Parathyroid adenoma (tissue), 2 donors: ENCODE data around the gene SLC35A4.

Experiments used
- H2AFZ ChIP-seq: fragments of 300-600 bp; sonication (generic); one replicate; pipeline ENCODE4 v1.7.0; 2017; ENCODE audit warnings: antibody characterized with exemption, mild to moderate bottlenecking
- H3K27ac ChIP-seq: fragments of 300-600 bp; sonication (generic); one replicate; pipeline ENCODE4 v1.7.0; 2017
- H3K27me3 ChIP-seq: fragments of 300-600 bp; sonication (generic); one replicate; pipeline ENCODE4 v1.7.0; 2017; ENCODE audit warnings: low read length; ENCODE audit not compliant: control insufficient read depth, insufficient read depth
- H3K36me3 ChIP-seq: fragments of 300-600 bp; sonication (generic); one replicate; pipeline ENCODE4 v1.7.0; 2017; ENCODE audit warnings: low read length; ENCODE audit not compliant: control insufficient read depth, insufficient read depth
- H3K4me1 ChIP-seq: fragments of 300-600 bp; sonication (generic); one replicate; pipeline ENCODE4 v1.7.0; 2017; ENCODE audit warnings: control low read depth
- H3K4me2 ChIP-seq: fragments of 300-600 bp; sonication (generic); one replicate; pipeline ENCODE4 v1.7.0; 2017; ENCODE audit warnings: low read length
- H3K4me3 ChIP-seq: fragments of 300-600 bp; sonication (generic); one replicate; pipeline ENCODE4 v1.7.0; 2017; ENCODE audit warnings: low read depth, low read length
- H3K79me2 ChIP-seq: fragments of 300-600 bp; sonication (generic); one replicate; pipeline ENCODE4 v1.7.0; 2017; ENCODE audit warnings: control low read depth
- H3K9ac ChIP-seq: fragments of 300-600 bp; sonication (generic); one replicate; pipeline ENCODE4 v1.7.0; 2017; ENCODE audit warnings: mild to moderate bottlenecking
- H3K9me3 ChIP-seq: fragments of 300-600 bp; sonication (generic); one replicate; pipeline ENCODE4 v1.7.0; 2017; ENCODE audit warnings: low read length; ENCODE audit not compliant: control insufficient read depth
- CTCF ChIP-seq: fragments of 300-600 bp; sonication (generic); IDR thresholded peaks from one replicate; pipeline ENCODE4 v1.7.0; 2017; ENCODE audit warnings: antibody characterized with exemption, mild to moderate bottlenecking
- donor health status: primary hyperparathyroidism.

Gene SLC35A4

GRCh38 chr5:140564196-140565023, at the start of gene SLC35A4, which contains the start of gene APBB3:
Gene SLC35A4 (plus strand): TSS chr5:140564828. CDS start chr5:140567170, 2,342 bp downstream.
Gene APBB3 (minus strand): TSS chr5:140564598. CDS start chr5:140564245, 353 bp downstream.
- Histone ChIP-seq H3K27me3 (no peaks in the 10 kb centered on the region), H2AFZ (peak within 1 kb of the TSS; percentile 88), H3K79me2 (no peaks in the 10 kb centered on the region), H3K9ac (peak within 1 kb of the TSS; percentile 50), H3K4me1 (peaks cover 19% of the 10 kb centered on the region), H3K36me3 (no peaks in the 10 kb centered on the region), H3K4me2 (peak within 1 kb of the TSS; percentile 82), H3K27ac (peak within 1 kb of the TSS; percentile 75), H3K4me3 (peak within 1 kb of the TSS; percentile 80), H3K9me3 (no peaks in the 10 kb centered on the region)
- TF ChIP-seq CTCF, result peak; percentile 3

- Histone ChIP-seq H3K9me3 (no peaks in the 10 kb centered on the region), H3K9ac (no peak overlapping the region), H3K27me3 (no peaks in the 10 kb centered on the region), H3K4me1 (peaks cover 6% of the 10 kb centered on the region), H3K4me2 (no peak overlapping the region), H3K79me2 (no peaks in the 10 kb centered on the region), H3K27ac (no peak overlapping the region), H3K36me3 (no peaks in the 10 kb centered on the region), H3K4me3 (no peak overlapping the region), H2AFZ (no peak overlapping the region)
- no peak for TF ChIP-seq CTCF
Observed at GRCh38 chr5:140524003-140524402, 40.6 kb upstream of the SLC35A4 start.

- Histone ChIP-seq H3K79me2 (no peaks in the 10 kb centered on the region), H3K9ac (no peak overlapping the region), H2AFZ (no peak overlapping the region), H3K4me3 (no peak overlapping the region), H3K27me3 (no peaks in the 10 kb centered on the region), H3K9me3 (no peaks in the 10 kb centered on the region), H3K36me3 (no peaks in the 10 kb centered on the region), H3K27ac (no peak overlapping the region), H3K4me1 (no peaks in the 10 kb centered on the region), H3K4me2 (no peak overlapping the region)
- no peak for TF ChIP-seq CTCF
Observed at GRCh38 chr5:140540227-140540626, 24.4 kb upstream of the SLC35A4 start.

GRCh38 chr5:140542972-140543371, 21.7 kb upstream of the SLC35A4 start:
- Histone ChIP-seq H2AFZ (no peak overlapping the region), H3K36me3 (no peaks in the 10 kb centered on the region), H3K4me3 (no peak overlapping the region), H3K4me1 (peaks cover 6% of the 10 kb centered on the region), H3K79me2 (no peaks in the 10 kb centered on the region), H3K4me2 (no peak overlapping the region), H3K9ac (no peak overlapping the region), H3K9me3 (no peaks in the 10 kb centered on the region), H3K27me3 (no peaks in the 10 kb centered on the region), H3K27ac (no peak overlapping the region)
- TF ChIP-seq CTCF, result no peak
